A673 (cell line): ENCODE results near the gene DLL3.
A peak's percentile ranks its signal among the peaks of the same experiment; 100 is the strongest.

Source experiments
- CTCF ChIP-seq: fragments of 300-800, 200-600 bp; sonication (generic); conservative IDR thresholded peaks from 2 replicates; pipeline ENCODE4 v1.5.1; 2017; ENCODE audit warnings: low read depth, mild to moderate bottlenecking, antibody characterized with exemption, low read length, moderate library complexity, mixed read lengths
- EZH2 ChIP-seq: fragments of 200-600 bp; sonication (generic); IDR thresholded peaks from 2 replicates; pipeline ENCODE4 v1.6.1; 2017; ENCODE audit warnings: borderline replicate concordance, low read depth, mild to moderate bottlenecking, mixed read lengths, antibody characterized with exemption, low read length; ENCODE audit not compliant: poor library complexity, severe bottlenecking

- TF ChIP-seq CTCF, result 0 out of 2 replicates have a peak, but pooled peaks have one; percentile 12
- no peak for TF ChIP-seq EZH2
These were observed 18.2 kb upstream of the DLL3 start, which contains the start of gene TIMM50 for GRCh38 chr19:39480337-39481228.
